GM21529 (cell line): ENCODE results near the gene MAGEA4.
"Not testable (repeated sequence)": the region's sequence is repeated elsewhere in the genome, so short reads cannot be mapped to it uniquely, and the experiment has no call there.

ENCODE experiments used
- ATAC-seq: cut with Tn5 transposase; IDR thresholded peaks from one replicate; pipeline ENCODE4 v1.9.1; 2021; ENCODE audit not compliant: unreplicated experiment

Gene MAGEA4

GRCh38 chrX:151912780-151913179 is at the start of gene MAGEA4:
TSS of gene MAGEA4 (plus strand) at chrX:151912889. CDS start at chrX:151923665, 10,776 bp downstream.
- no peak for ATAC-seq

GRCh38 chrX:151870602-151871001 is 42.1 kb upstream of the MAGEA4 start:
- no peak for ATAC-seq

GRCh38 chrX:151871244-151871643 is 41.4 kb upstream of the MAGEA4 start:
- no peak for ATAC-seq

- no peak for ATAC-seq
Measured at GRCh38 chrX:151873096-151873495, 39.6 kb upstream of the MAGEA4 start.

- no peak for ATAC-seq
Measured at GRCh38 chrX:151875270-151876026, 37.2 kb upstream of the MAGEA4 start.

GRCh38 chrX:151878574-151878973 is 34.1 kb upstream of the MAGEA4 start:
- ATAC-seq = no peak

- no peak for ATAC-seq
Measured at GRCh38 chrX:151879856-151880255, 32.8 kb upstream of the MAGEA4 start.

- no peak for ATAC-seq
Measured at GRCh38 chrX:151880895-151881294, 31.8 kb upstream of the MAGEA4 start.

GRCh38 chrX:151889421-151889820 is 23.3 kb upstream of the MAGEA4 start:
- ATAC-seq = no peak

- ATAC-seq = no peak
Measured at GRCh38 chrX:151896734-151897474, 15.8 kb upstream of the MAGEA4 start.

GRCh38 chrX:151899622-151900021 is 13.1 kb upstream of the MAGEA4 start:
- no peak for ATAC-seq

- no peak for ATAC-seq
Measured at GRCh38 chrX:151901826-151902225, 10.9 kb upstream of the MAGEA4 start.

GRCh38 chrX:151902813-151903591 is 9.7 kb upstream of the MAGEA4 start:
- ATAC-seq = no peak

- ATAC-seq = no peak
Measured at GRCh38 chrX:151904989-151905388, 7.7 kb upstream of the MAGEA4 start.

GRCh38 chrX:151912221-151912620 is 468 bp upstream of the MAGEA4 start:
- ATAC-seq = no peak

- ATAC-seq = not testable (repeated sequence)
Measured at GRCh38 chrX:151918736-151919135, 6.0 kb downstream of the MAGEA4 start.

- ATAC-seq = no peak
Measured at GRCh38 chrX:151919610-151920009, 6.9 kb downstream of the MAGEA4 start.

GRCh38 chrX:151920101-151920500 is 7.4 kb downstream of the MAGEA4 start:
- no peak for ATAC-seq

GRCh38 chrX:151920530-151920929 is 7.8 kb downstream of the MAGEA4 start:
- ATAC-seq = no peak

GRCh38 chrX:151921292-151921691 is 8.6 kb downstream of the MAGEA4 start:
- ATAC-seq = no peak

GRCh38 chrX:151921866-151922265 is 9.2 kb downstream of the MAGEA4 start:
- no peak for ATAC-seq

- ATAC-seq = no peak
Measured at GRCh38 chrX:151922692-151923091, 10.0 kb downstream of the MAGEA4 start.
